HCEC 1CT (cell line): ENCODE data around the gene PALLD.
"Not testable (repeated sequence)": the region's sequence is repeated elsewhere in the genome, so short reads cannot be mapped to it uniquely, and the experiment has no call there.

Source experiments
- DNase-seq: peaks from one replicate; pipeline ENCODE4 v3.0.0-alpha.2; 2017

PALLD gene

DNA sequence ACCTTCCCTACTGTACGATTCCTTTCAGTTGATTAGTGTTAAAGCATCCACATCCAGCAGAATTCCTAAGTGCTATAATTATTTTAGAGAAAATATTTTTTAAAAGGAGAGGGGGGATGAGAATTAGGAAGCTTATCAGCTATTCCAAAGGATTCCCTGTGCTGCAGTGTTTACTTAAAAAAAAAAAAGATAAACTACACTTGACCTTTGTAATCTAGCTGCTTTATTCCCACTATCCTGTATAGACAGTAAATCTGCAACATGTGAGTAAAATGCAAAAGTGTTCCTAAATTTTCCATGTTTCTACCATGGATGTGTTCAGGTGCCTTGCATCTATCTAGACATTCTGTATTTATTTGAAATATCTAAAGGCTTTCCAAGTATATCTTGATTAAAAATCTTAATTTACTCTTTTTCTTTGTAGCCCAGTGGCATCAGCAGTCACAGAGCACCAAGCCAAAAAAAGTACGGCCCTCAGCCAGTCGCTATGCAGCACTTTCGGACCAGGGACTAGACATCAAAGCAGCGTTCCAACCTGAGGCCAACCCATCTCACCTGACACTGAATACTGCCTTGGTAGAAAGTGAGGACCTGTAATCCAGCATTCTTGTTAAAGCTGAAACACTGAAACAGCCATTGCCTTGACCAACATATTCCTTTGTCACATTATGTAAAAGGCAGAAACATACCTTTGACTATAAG is 429.1 kb downstream of the PALLD start:
- no peak for DNase-seq

GRCh38 chr4:168928346-168928745 is 431.5 kb downstream of the PALLD start:
- DNase-seq: no peak

- DNase-seq: no peak
Observed at GRCh38 chr4:168928875-168929274, 432.0 kb downstream of the PALLD start.

GRCh38 chr4:168930413-168931196 is 433.8 kb downstream of the PALLD start:
- DNase-seq: no peak

DNA sequence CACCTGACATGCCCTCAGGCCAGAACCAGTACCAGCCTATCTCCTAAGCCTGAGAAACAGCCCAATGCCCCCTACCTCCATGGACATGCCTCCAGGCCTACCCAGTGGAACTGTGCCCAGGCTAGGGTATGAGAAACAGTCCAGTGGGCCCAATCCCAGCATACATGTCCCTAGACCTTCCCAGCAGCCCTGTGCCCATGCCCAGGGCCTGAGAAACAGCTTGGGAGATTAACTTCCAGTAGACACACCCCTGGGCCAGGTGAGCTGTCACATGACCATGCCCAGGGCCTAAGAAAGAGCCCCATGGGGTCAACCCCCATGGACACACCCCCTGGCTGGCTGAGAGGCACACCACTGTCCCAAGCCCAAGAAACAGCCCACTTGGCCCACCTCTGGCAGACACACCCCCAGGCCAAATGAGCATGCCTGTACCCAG is 434.4 kb downstream of the PALLD start:
- no peak for DNase-seq

DNA sequence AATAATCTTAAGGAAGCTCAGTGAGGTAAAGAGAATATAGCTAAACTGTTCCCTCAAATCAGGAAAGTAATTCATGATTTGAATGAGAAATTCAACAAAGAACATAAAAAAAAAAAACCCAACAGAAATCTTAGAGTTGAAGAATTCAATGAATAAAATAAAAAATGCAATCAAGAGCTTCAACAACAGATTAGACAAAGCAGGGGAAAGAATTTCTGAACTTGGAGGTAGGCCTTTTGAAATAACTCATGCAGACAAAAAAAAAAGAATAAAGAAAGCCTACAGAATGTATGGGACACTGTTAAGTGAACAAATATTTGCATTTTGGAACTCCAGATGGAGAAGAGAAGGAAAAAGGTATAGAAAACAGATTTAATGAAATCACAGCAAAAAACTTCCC is 435.3 kb downstream of the PALLD start:
- DNase-seq: no peak

GRCh38 chr4:168933423-168933822 is 436.6 kb downstream of the PALLD start:
- DNase-seq: no peak

GRCh38 chr4:168937473-168937872 is 440.6 kb downstream of the PALLD start:
- not testable (repeated sequence) for DNase-seq

GRCh38 chr4:168942985-168943384 is 446.1 kb downstream of the PALLD start:
- DNase-seq: no peak

DNA sequence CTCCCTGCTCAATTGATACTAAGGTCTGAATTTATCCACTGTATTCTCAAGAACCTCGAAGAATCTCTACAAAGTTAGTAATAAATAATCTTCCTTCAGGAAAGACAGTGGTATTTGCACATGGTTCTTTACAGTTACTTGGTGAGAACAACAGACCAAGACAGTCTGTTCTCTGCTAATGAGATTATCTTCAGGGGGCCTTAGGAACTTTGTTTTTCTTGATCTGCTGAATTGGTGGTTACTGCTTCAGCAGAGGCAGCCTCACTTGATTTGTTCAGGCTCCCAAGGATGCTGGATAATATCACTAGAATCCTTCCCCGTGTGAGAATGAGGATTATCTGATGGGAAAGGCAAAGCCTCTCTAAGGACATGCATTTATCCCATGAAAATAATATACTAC is 448.4 kb downstream of the PALLD start:
- DNase-seq: no peak

DNA sequence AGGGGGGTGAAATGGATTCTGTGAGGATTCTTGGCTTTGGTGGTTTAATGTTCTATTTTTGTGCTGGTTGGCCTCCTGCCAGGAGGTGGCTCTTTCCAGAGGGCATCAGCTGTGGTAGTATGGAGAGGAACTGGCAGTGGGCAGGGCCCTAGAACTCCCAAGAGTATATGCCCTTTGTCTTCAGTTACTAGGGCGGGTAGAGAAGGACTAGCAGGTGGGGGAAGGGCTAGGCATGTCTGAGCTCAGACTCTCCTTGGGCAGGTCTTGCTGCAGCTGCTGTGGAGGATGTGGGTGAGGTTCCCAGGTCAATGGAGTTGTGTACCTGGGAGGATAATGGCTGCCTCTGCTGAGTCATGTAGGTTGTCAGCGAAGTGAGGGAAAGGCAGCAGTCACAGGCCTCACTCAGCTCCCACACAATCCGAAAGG is 456.0 kb downstream of the PALLD start:
- not testable (repeated sequence) for DNase-seq

GRCh38 chr4:168955674-168956073 is 458.8 kb downstream of the PALLD start:
- no peak for DNase-seq

DNA sequence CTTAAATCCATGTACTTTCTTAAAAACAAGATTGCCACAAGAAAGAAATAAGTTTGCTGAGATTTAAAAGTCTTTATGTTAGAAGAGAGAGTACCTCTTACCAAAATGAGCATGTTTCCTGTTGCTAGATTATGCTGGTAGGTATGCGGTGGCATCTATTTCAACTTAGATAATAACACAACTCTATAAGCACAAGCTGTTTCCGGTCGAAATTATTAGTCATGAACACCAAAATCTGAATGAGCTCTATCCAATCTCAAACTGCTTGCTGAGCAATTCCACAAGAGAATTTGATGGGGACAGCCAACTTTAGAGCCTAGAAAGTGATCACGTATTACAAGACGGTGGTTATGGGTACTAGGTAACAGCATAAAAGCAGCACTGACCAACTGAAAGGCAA is 463.9 kb downstream of the PALLD start:
- no peak for DNase-seq

- DNase-seq: no peak
Observed at GRCh38 chr4:168972596-168972995, 475.7 kb downstream of the PALLD start.
